Purkinje cell (primary cell): ENCODE results near the gene ENDOV. TPM values are rescaled to one million over a fixed set of nuclear protein-coding genes. Genes with fewer than 3 reads are reported as not detected.

ENCODE experiments used
- polyA plus RNA-seq: library from polyadenylated mRNA; unstranded; fragments of >200 nt; fragmentation: Nextera tagmentation; gene quantifications from 2 replicates; pipeline ENCODE4 v1.2.1, GENCODE V29; 2014

Gene ENDOV
- polyA plus RNA-seq: 5.9 and 9.2 TPM in 2 replicates

GRCh38 chr17:80414803-80415625 is at the start of gene ENDOV:
Gene ENDOV (plus strand): TSS chr17:80415167. CDS start chr17:80415195, 28 bp downstream.

GRCh38 chr17:80475910-80476876 is 61.2 kb downstream of the ENDOV start, which contains the start of gene NPTX1:
Gene NPTX1 (minus strand): TSS chr17:80476607. CDS start chr17:80476446, 161 bp downstream.

Other genes starting within 250 kb of the ENDOV start
- 0.66 TPM in 1 of 2 replicates, not detected in the other for gene CARD14, start 245.1 kb upstream of the ENDOV start, polyA plus RNA-seq
- 0.81 and 1.1 TPM in 2 replicates for gene SGSH, start 194.8 kb upstream of the ENDOV start, polyA plus RNA-seq
- 0.14 and 0.55 TPM in 2 replicates for gene SLC26A11, start 194.7 kb upstream of the ENDOV start, polyA plus RNA-seq
- 2.6 and 2.9 TPM in 2 replicates for gene RNF213, start 154.3 kb upstream of the ENDOV start, polyA plus RNA-seq
- gene NPTX1, start 61.4 kb downstream of the ENDOV start, polyA plus RNA-seq: 235 and 298 TPM in 2 replicates
- gene RPTOR, start 129.7 kb downstream of the ENDOV start, polyA plus RNA-seq: 0.24 and 2.2 TPM in 2 replicates